NAMALWA (cell line): Measurements from ENCODE around the gene ARHGAP26.

Source experiments
- DNase-seq: peaks from one replicate; pipeline ENCODE4 v3.0.0-alpha.2; 2015; ENCODE audit warnings: low spot score

Gene ARHGAP26

GRCh38 chr5:142748568-142749249, 21.5 kb upstream of the ARHGAP26 start:
- peak; percentile 53 for DNase-seq

GRCh38 chr5:142749321-142749720, 20.9 kb upstream of the ARHGAP26 start:
- DNase-seq = no peak

GRCh38 chr5:142753116-142753631, 17.0 kb upstream of the ARHGAP26 start:
- no peak for DNase-seq

GRCh38 chr5:142754031-142754430, 16.1 kb upstream of the ARHGAP26 start:
- DNase-seq = no peak

- DNase-seq = no peak
Measured at GRCh38 chr5:142756576-142756975, 13.6 kb upstream of the ARHGAP26 start.

- no peak for DNase-seq
Measured at GRCh38 chr5:142757564-142757963, 12.6 kb upstream of the ARHGAP26 start.

- DNase-seq = no peak
Measured at GRCh38 chr5:142758062-142758795, 11.9 kb upstream of the ARHGAP26 start.

- no peak for DNase-seq
Measured at GRCh38 chr5:142758796-142759145, 11.4 kb upstream of the ARHGAP26 start.

GRCh38 chr5:142763701-142764100, 6.5 kb upstream of the ARHGAP26 start:
- DNase-seq = no peak

GRCh38 chr5:142767178-142767577, 3.0 kb upstream of the ARHGAP26 start:
- no peak for DNase-seq

GRCh38 chr5:142767911-142768310, 2.3 kb upstream of the ARHGAP26 start:
- no peak for DNase-seq

GRCh38 chr5:142769251-142769792, 855 bp upstream of the ARHGAP26 start:
- peak; percentile 8 for DNase-seq

- DNase-seq = peak; percentile 72
Measured at GRCh38 chr5:142770650-142771609, 753 bp downstream of the ARHGAP26 start.

GRCh38 chr5:142771666-142772065, 1.5 kb downstream of the ARHGAP26 start:
- DNase-seq = no peak

- DNase-seq = peak; percentile 10
Measured at GRCh38 chr5:142772446-142773293, 2.5 kb downstream of the ARHGAP26 start.

GRCh38 chr5:142777099-142777498, 6.9 kb downstream of the ARHGAP26 start:
- DNase-seq = no peak

- no peak for DNase-seq
Measured at GRCh38 chr5:142777850-142778249, 7.7 kb downstream of the ARHGAP26 start.

GRCh38 chr5:142779163-142779840, 9.1 kb downstream of the ARHGAP26 start:
- no peak for DNase-seq

- no peak for DNase-seq
Measured at GRCh38 chr5:142780871-142781270, 10.7 kb downstream of the ARHGAP26 start.

- no peak for DNase-seq
Measured at GRCh38 chr5:142782976-142783530, 12.9 kb downstream of the ARHGAP26 start.
